DOHH2 (cell line): ENCODE results near the gene CAPN15.

Experiments used
- CTCF ChIP-seq: fragments of 200-600 bp; sonication (generic); IDR thresholded peaks from one replicate; pipeline ENCODE4 v1.5.1; 2014; ENCODE audit warnings: antibody characterized with exemption, mild to moderate bottlenecking, low read depth, low read length; ENCODE audit not compliant: poor library complexity, severe bottlenecking
- EZH2phosphoT487 ChIP-seq: fragments of 200-600 bp; sonication (generic); IDR thresholded peaks from 2 replicates; pipeline ENCODE4 v1.6.1; 2017; ENCODE audit warnings: borderline replicate concordance, mild to moderate bottlenecking, antibody characterized with exemption, low read length, moderate library complexity, mixed read lengths

GRCh38 chr16:588639-588888, 61.1 kb downstream of the CAPN15 start:
- TF ChIP-seq CTCF: no peak
- TF ChIP-seq EZH2phosphoT487: no peak
